GM12878 (cell line): ENCODE results near the gene UPP2.

ENCODE experiments used
- CHD2 ChIP-seq: IDR thresholded peaks from 2 replicates; pipeline ENCODE4 v1.6.1; 2011; ENCODE audit warnings: low read depth, low read length, improper control_type of control experiment, borderline replicate concordance
- EZH2 ChIP-seq: IDR thresholded peaks from 2 replicates; pipeline ENCODE4 v1.6.1; 2012; ENCODE audit warnings: low read depth, mild to moderate bottlenecking, control low read depth, inconsistent platforms, low read length, borderline replicate concordance; ENCODE audit not compliant: control insufficient read depth
- POLR2AphosphoS5 ChIP-seq: IDR thresholded peaks from 2 replicates; pipeline ENCODE4 v1.6.1; 2011; ENCODE audit warnings: mild to moderate bottlenecking, low read length, inconsistent platforms
- TF ChIP-seq, protein P1 (sequence below): fragments of 450-650 bp; IDR thresholded peaks from 2 replicates; pipeline ENCODE4 v1.6.1; 2017; ENCODE audit warnings: mild to moderate bottlenecking
- TF ChIP-seq, protein P2 (sequence below), 3 experiments: IDR thresholded peaks in 2 of 3; conservative IDR thresholded peaks in 1 of 3; 2 replicates each; pipeline ENCODE4 v1.5.1; 2011; ENCODE audit warnings: low read depth in 3 of 3, low read length in 3 of 3, mild to moderate bottlenecking in 3 of 3, control low read depth in 2 of 3, moderate library complexity in 2 of 3, inconsistent platforms in 1 of 3, mixed read lengths in 1 of 3; ENCODE audit not compliant: control insufficient read depth in 2 of 3, insufficient read depth in 1 of 3; ENCODE audit errors: extremely low read depth in 1 of 3

DNA sequence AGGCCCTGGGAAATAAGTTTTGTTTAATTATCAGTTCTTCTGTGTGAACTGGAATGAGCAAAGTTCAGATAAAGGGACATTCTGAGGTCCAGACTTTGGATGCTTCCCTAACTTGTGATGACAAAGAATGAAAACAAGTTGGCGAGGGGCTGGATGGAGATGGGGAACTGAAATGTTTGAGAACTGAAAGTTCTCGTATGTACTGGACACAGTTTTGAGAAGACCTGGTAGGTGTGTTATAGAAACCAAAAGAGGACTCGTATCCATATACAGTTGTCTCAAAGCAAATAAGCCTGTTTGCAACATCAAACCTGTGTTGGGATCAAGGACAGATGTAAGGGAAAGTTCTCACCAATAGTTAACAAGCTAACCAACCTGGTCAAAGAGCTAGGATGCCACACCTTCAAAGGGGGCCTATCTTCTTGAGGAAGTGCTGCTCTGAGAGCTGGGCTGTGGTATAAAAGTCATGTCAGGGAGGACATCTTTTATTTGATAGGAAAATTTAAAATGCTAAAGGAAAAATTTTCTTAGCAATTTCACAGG lies at the start of gene UPP2:
- TF ChIP-seq POLR2AphosphoS5, result no peak
- TF ChIP-seq, protein P1, sequence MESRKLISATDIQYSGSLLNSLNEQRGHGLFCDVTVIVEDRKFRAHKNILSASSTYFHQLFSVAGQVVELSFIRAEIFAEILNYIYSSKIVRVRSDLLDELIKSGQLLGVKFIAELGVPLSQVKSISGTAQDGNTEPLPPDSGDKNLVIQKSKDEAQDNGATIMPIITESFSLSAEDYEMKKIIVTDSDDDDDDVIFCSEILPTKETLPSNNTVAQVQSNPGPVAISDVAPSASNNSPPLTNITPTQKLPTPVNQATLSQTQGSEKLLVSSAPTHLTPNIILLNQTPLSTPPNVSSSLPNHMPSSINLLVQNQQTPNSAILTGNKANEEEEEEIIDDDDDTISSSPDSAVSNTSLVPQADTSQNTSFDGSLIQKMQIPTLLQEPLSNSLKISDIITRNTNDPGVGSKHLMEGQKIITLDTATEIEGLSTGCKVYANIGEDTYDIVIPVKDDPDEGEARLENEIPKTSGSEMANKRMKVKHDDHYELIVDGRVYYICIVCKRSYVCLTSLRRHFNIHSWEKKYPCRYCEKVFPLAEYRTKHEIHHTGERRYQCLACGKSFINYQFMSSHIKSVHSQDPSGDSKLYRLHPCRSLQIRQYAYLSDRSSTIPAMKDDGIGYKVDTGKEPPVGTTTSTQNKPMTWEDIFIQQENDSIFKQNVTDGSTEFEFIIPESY, result no peak
- no peak for TF ChIP-seq EZH2
- TF ChIP-seq CHD2, result no peak
- TF ChIP-seq, protein P2, sequence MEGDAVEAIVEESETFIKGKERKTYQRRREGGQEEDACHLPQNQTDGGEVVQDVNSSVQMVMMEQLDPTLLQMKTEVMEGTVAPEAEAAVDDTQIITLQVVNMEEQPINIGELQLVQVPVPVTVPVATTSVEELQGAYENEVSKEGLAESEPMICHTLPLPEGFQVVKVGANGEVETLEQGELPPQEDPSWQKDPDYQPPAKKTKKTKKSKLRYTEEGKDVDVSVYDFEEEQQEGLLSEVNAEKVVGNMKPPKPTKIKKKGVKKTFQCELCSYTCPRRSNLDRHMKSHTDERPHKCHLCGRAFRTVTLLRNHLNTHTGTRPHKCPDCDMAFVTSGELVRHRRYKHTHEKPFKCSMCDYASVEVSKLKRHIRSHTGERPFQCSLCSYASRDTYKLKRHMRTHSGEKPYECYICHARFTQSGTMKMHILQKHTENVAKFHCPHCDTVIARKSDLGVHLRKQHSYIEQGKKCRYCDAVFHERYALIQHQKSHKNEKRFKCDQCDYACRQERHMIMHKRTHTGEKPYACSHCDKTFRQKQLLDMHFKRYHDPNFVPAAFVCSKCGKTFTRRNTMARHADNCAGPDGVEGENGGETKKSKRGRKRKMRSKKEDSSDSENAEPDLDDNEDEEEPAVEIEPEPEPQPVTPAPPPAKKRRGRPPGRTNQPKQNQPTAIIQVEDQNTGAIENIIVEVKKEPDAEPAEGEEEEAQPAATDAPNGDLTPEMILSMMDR (IDR thresholded peaks at IDR 0.05 in 2 of 3, conservative IDR thresholded peaks at IDR 0.05 in 1 of 3; ENCODE audit: control insufficient read depth in 2 of 3, extremely low read depth in 1 of 3, insufficient read depth in 1 of 3, low read depth in 3 of 3, low read length in 3 of 3), result no peak
